ENCODE measurements around the gene OXSM. TPM values are rescaled to one million over a fixed set of nuclear protein-coding genes. Genes with fewer than 3 reads are reported as not detected.

OXSM gene
- total and polyA plus RNA-seq, 12 donors: 12.7 to 26.1 (median 16.1) TPM

DNA sequence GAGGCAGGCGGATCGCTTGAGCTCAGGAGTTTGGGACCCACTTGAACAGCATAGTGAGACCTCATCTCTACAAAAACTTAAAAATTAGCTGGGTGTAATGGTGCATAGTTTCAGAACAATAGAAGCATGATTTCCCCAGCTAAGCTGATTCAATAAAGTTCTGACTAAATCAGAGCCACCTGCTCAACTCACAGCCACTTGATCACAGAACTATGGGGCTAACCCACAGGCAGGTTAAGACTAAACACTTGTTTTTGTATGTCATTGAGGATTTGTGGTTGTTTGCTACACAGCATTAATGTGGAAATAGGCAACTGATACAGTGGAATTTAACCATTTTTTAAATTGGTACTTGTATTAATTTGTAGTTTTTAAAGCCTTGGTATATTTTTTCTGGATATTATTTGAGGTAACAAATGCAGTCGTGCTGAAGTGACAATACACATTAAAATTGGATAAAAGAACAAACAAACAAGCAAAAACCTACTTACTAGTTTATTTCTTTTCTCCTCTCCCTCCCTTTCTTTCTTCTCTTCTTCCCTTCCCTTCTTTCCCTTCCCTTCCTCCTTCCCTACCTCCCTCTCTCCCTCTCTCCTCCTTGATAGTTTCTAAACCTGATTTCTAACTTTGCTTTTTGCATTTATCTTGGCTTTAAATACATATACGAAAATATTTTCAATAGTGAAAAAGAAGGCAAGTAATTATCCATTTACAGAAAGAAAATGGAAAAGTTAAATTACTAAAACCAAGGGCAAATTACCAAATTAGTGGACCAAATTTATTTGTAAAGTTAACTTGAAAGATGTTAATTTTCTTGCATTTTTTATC, 32.1 kb downstream of the OXSM start:
- Histone ChIP-seq H3K27me3 (peaks cover 0 to 4% (median 0%) of the 10 kb centered on the region in 7 donors), H3K4me3 (no peak overlapping the region), H3K27ac (no peak overlapping the region), H3K36me3 (no peaks in the 10 kb centered on the region), H3K9me3 (no peaks in the 10 kb centered on the region), H3K4me1 (peaks cover 0 to 7% (median 0%) of the 10 kb centered on the region in 9 donors)
- 70 to 83% methylated on average over 4 of the region's 4 CpGs for WGBS, 2 donors
- DNase-seq (no peak), ATAC-seq (no peak)
- intact Hi-C loops (cut with DNase I): no loop called here
- TF ChIP-seq, protein P1, sequence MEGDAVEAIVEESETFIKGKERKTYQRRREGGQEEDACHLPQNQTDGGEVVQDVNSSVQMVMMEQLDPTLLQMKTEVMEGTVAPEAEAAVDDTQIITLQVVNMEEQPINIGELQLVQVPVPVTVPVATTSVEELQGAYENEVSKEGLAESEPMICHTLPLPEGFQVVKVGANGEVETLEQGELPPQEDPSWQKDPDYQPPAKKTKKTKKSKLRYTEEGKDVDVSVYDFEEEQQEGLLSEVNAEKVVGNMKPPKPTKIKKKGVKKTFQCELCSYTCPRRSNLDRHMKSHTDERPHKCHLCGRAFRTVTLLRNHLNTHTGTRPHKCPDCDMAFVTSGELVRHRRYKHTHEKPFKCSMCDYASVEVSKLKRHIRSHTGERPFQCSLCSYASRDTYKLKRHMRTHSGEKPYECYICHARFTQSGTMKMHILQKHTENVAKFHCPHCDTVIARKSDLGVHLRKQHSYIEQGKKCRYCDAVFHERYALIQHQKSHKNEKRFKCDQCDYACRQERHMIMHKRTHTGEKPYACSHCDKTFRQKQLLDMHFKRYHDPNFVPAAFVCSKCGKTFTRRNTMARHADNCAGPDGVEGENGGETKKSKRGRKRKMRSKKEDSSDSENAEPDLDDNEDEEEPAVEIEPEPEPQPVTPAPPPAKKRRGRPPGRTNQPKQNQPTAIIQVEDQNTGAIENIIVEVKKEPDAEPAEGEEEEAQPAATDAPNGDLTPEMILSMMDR (IDR thresholded peaks at IDR 0.05): no peak

DNA sequence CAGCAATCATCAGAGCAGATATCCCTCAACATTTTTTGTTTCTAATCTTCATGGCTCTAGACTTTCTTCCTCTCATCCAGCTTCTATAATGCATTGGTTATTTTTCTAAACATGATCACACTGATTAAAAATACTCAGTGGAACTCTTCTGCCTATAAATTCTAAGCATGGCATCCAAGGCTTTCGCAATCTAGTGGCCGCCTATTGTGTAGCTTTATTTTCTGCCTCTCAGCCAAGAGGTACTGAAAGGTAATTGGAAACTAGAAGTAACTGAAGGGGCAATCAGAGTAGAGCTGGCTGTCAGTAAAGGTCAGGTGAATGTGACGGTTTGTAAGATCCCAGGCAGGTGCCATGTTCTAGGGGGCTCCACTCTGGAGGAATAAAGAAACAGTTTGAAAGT, 33.4 kb downstream of the OXSM start:
- H3K36me3 ChIP-seq: no peaks in the 10 kb centered on the region
- TF ChIP-seq, protein P1 (IDR thresholded peaks at IDR 0.05): no peak
- no peak overlapping the region for H3K27ac ChIP-seq
- WGBS, 2 donors: 89 to 92% methylated on average over 3 of the region's 3 CpGs
- ATAC-seq (no peak), DNase-seq (no peak)
- intact Hi-C loops (cut with DNase I): no loop called here
- no peak overlapping the region for H3K4me3 ChIP-seq
- no peaks in the 10 kb centered on the region for H3K9me3 ChIP-seq
- peaks cover 0 to 7% (median 0%) of the 10 kb centered on the region in 9 donors for H3K4me1 ChIP-seq
- no peaks in the 10 kb centered on the region for H3K27me3 ChIP-seq

DNA sequence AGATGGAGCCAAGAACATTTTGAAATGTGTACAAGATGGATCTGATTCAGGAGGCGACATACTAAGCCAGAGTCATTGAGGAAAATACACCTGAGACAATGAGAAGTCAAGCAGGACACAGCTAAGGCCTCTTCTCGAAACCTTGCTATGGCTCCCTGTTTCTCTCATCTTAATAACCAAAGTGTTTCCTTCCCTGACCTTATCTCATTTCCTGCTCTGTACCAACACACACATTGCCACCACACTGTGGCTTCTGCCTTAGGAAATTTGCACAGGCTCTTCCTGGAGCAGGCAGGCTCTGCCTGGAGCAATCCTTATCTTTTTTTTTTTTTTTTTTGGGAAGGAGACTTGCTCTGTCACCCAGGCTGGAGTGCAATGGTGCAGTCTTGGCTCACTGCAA, 36.6 kb downstream of the OXSM start:
- Histone ChIP-seq H3K36me3 (no peaks in the 10 kb centered on the region), H3K4me1 (no peaks in the 10 kb centered on the region), H3K27me3 (no peaks in the 10 kb centered on the region), H3K9me3 (peaks cover 0 to 14% (median 0%) of the 10 kb centered on the region in 11 donors), H3K4me3 (no peak overlapping the region), H3K27ac (no peak overlapping the region)
- intact Hi-C loops (cut with DNase I): no loop called here
- ATAC-seq: no peak
- TF ChIP-seq, protein P1 (IDR thresholded peaks at IDR 0.05): no peak
- 75 to 81% methylated on average over 2 of the region's 2 CpGs for WGBS, 2 donors
- DNase-seq: no peak

DNA sequence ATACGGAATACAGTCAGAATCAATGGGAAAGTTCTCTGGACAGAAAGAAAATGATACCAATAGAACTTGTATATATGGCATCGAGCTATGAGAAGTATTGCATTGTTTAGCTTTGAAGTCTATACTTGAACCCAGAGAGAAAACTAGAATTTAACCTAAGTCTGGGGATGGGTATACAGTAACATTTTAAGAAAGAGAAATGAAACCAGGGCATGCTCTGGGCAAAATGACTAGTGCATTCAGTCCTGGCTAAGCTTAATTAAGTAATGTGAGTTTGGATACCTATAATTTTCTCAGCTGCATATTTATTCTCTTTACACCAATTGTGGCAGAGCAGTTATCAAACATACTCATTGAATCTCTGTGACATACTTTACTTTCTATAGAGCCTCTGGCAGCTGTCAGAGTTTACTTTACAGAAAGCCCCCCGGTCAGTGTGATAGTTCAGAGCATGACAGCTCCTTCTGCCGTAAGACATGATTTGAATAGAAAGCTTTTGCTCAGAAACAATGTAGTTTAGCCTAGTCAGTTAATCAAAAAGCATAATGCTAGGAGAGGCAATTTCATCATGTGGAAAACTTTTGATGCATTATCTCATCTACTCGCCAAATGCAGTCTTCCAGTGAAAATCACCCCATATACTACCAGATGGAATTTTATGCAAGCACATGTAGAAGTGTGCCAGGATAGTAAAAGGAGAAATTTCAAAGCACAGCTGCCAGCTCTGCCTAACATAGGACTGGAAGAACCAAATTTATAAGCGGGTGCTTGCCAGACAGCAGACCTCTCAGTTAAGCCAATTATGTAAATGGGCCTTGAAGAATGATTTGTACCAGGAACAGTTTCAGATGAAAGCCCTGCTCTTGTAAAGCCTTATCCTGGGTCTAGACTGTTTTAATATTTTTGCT, 40.7 kb downstream of the OXSM start:
- H3K4me1 ChIP-seq: no peaks in the 10 kb centered on the region
- no peak for DNase-seq
- peaks cover 0 to 14% (median 0%) of the 10 kb centered on the region in 11 donors for H3K9me3 ChIP-seq
- no peak overlapping the region for H3K27ac ChIP-seq
- no peak overlapping the region for H3K4me3 ChIP-seq
- intact Hi-C loops (cut with DNase I): no loop called here
- peaks cover 0 to 4% (median 0%) of the 10 kb centered on the region in 7 donors for H3K27me3 ChIP-seq
- TF ChIP-seq, protein P1 (IDR thresholded peaks at IDR 0.05): no peak
- WGBS, 2 donors: 79 to 80% methylated on average over 6 of the region's 6 CpGs
- ATAC-seq: no peak
- no peaks in the 10 kb centered on the region for H3K36me3 ChIP-seq
